ENCODE measurements around the gene PITX1.

The PITX1 gene

DNA sequence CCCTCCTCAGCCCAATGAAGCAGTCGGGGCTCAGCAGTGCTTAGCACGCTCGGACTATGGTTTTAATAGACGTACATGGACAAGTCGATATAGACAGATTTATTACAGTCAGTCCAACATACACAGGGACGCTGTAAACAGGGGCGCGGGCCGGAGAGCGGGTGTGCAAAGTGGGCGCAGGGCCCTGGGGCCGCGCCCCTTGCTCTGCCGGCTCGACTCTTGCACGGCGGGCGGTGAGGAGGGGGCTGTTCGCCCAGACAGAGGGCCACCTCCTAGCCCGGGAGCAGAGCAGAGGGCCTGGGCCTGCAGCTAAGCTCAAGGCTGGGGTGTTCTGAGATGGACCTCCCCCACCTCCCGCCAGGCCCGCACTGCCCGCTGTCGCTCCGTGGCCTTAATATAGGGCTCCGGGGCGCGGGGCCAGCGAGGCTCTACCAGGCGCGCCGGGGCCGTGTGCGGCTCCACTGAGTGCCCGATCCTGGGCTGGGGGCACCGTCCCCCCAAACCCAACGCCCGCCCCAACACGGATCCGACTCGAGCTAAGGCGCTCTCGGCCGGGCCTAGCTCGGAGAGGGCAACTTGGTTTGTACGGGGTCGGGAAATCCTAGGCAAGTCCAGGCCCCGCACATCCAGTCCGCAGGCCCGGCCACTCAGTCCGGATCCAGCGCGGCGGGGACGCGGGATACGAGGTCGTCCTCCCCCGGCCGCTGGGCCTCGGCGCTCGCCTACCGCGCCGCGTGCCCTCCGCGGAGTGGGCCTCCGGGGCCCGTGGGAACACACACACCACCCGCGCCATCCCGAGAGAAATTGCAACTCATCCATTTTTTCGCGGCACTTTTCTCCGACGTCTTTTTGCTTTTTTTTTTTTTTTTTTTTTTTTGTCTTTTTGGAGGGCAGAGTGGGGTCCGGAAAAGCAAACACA, 6.1 kb downstream of the PITX1 start:
- no peak for DNase-seq

DNA sequence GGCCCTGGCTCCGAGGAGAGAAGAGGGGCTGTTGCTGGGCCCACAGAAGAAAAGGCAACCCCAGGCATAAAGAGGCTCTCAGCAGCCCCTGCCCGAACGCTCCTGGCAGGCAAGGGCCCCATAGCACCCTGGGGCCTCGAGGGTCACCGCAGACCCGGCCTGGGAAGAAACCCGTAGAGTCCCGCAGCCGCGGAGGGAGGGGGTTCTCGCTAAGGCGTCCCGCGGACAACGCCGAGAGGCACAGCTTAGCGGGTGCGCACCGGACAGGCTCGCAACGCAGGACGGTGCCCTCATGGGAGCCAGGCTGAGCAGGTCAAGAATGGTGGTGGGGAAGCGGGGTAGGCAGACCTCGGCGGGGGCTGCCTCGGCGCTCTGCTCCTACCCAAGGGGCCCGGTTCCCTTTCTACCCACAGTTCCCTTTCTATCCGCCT, 6.7 kb downstream of the PITX1 start:
- no peak for DNase-seq

DNA sequence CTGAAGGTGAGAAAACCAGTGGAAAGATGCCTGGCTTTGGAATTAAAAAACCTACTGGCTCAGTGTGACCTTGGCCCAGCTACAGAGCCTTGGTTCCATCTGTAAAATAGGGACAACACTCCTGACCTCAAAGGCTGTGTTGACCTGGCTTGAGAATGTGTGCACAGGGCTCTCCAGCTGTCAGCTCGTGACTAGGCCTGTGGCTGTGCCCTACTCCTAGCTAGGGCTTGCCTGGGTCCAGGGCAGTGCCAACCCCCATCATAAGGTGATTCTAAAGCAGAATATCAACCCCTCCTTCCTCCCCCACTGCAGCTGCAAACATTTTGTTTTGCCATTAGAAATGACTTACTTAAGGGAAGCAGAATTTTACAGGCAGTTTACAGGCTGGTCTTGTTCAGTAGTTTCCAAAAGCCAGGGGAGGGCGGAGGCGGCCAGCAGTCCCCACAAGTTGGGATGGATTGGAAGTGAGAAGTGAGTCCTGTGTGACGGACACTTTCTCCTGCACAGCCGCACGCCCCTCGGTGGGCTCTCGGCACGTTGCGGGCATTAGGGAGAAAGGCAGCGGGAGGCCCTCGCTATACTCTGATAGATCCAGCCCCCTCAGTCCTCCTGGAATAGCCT, 7.3 kb downstream of the PITX1 start:
- DNase-seq: no peak

DNA sequence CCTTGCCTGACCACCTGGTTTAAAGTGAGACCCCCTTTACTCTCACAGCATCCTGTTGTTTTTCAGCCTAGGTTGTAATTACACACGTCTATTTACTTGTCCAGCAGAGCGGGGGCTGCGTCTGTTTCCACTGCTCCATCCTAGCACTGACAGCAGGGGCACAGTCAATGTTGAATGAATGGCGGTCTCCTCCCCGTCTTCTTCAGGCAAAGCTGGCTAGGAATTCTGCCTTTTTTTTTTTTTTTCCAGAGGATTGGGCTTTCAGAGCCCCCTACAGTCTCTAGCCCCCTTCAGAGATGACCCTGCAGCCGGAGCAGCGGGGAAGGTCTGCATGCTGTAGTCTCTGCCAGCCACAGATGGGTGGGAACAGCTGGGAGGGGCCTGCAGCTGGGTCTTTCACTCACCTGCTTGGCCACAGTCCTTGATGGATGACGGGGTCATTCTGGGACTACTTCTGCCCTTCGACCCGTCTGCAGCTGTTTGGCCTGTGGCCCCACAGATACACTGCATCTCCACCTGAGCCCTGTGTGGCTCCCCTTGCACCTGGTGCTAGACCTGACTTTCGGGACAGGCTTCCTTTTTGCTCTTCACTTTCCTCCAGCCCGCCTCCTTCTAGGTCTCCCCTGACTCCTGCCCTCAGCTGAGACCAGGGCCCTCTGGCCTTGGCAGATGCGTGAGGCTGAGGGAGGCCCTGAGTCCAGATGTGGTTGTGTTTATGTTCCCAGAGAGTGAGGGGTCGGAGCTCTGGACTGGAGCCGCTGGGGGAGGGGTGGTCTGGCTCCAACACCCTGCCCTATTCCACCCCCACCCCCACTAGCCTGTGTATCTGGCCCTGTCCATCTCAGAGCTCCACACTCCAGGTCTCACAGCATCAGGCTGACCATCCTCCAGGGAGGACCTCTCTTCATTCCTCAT, 8.0 kb downstream of the PITX1 start:
- no peak for DNase-seq

DNA sequence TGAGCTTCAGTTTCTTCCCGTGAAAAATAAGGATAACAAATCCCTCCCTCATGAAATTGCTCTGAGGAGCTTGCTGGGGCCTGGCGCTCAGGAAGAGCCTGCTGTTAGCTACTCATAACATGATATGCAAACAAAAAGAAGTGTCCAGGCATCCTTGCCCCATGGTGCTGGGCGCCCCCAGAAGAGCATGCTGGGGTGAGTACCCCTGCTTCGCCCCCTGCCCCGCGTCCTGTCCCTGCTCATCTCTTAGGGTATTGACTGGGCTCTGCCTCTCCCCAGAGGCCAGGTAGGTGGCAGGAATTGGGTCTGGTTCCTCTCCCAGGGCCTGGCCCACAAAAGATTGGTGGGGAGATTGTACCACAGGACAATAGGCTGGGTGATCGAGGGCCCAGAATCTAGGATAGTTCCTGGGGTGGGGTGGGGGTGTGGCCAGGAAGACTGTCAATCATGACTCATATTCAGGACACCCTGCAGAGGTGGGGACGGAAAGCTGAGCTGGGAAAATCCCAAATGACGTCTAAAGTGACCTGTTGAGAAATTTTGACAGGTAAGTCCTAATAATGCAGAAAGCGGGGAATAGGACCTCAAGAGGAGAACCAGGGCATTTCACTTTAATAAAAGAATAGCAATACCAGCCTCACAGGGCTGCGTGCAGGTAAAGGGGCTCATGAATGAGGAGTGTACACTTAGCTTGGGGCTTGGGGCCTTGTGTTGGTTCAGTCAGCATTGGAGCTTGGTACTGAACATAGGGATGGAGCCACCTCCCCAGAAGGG, 8.9 kb downstream of the PITX1 start:
- no peak for DNase-seq

DNA sequence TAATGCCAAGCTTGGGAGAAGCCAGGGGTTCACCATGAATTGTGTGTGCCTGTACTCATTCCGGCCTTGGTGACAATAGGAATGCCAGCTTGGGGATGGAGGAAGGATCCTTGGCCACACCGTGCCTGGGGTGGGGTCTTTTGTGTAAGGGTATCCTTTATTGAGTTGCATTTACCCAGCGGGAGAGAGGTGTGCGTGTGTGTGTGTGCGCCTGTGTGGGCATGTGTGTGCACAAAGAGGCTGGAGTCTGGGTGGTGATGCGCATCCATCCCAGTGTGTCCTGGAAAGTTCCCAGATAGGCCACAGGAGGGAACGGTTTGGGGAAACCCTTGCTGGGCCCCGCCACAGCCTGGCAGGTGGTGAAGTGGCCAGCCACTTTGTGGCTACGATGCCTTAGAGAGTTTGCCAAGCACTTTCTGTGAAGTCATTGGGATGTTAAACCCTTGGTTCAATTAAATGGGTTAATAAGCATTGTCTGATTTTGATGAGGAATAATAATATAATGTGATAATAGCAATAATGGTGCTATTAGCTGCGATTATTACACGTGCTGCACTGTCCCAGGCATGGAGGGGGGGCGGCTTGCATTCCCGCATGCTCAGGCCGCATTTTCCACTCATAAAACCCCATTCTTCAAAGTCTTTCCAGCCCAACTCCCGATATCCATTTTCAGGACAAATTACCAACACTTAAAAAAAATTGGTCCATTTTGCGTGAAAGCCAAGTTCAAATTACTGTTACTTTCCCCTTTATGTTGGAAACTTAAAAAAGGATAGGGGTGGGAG, 13.7 kb downstream of the PITX1 start:
- no peak for DNase-seq

DNA sequence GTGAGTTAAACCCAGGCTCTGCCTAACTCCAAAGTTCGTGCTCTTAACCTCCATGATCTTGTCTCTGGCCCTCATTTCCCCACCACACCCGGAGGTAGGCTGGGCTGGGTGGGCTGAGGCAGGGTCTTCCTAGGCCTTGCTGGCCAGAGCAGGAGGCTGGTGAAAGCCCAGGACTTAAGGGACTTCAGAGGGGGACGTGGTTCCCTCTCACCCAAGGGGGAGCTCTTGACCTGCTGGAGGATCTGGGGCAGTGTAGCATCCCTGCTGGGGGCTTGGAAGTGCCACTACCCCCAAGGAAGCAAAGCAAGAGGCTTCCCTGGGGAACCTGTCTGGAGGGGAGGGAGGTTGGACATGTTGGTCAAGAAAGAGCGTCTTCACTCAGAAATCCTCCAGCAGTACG, 14.7 kb downstream of the PITX1 start:
- no peak for DNase-seq

DNA sequence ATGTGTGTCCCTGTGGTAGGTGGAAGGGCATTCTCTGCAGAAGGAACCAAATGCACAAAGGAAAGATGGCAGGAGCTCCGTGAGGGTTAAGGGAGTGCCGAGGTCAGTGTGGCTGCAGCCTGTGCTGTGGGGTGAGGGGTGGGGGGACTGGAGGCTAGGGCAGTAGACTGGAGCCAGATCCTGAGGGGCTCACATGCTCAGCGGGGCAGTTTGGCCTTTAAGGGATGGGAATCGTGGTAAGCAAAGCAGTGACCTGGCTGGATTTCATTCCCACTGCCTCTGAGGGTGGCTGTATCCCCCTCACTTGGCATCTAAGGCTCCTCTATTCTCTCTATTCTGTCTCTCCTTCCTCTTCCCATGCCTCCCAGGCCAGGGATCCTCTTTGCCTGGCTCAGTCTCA, 15.6 kb downstream of the PITX1 start:
- DNase-seq: no peak

DNA sequence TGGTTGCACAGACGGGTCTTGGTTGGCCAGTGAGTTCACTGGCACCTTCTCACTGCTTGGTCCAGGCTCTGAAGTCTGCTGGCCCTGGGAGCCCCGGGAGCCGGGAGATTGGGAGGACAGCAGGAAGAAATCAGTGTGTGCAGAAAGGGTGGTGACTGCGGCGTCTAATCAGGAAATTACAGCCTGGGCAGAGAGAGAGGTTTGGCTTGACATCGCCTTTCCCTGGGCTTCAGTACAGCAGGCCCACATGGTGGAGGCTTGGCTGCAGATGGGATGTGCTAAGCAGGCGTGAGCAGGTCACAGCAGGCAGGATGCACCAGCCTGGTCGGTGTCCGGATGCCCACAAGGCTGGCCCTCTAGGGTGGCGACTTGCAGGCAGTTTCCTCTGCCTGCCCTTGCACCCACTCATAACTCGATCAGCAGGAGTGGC, 17.2 kb downstream of the PITX1 start:
- no peak for DNase-seq

DNA sequence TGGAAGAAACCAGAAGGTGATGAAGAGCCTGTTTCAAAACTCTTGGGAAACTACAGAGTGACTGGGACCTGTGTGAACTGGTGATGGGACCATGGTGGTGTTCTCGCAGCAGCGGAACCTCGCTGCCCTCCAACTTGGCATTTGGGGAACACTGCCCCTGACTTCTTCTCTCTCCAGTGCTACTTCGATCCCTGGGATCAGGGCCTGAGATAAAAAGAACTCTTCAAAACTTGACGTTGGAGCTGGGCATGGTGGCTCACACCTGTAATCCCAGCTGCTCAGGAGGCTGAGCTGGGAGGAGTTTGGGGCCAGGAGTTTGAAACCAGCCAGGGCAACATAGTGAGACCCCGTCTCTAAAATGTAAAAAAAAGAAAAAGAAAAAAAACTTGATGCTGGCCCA, 18.1 kb downstream of the PITX1 start:
- DNase-seq: no peak

DNA sequence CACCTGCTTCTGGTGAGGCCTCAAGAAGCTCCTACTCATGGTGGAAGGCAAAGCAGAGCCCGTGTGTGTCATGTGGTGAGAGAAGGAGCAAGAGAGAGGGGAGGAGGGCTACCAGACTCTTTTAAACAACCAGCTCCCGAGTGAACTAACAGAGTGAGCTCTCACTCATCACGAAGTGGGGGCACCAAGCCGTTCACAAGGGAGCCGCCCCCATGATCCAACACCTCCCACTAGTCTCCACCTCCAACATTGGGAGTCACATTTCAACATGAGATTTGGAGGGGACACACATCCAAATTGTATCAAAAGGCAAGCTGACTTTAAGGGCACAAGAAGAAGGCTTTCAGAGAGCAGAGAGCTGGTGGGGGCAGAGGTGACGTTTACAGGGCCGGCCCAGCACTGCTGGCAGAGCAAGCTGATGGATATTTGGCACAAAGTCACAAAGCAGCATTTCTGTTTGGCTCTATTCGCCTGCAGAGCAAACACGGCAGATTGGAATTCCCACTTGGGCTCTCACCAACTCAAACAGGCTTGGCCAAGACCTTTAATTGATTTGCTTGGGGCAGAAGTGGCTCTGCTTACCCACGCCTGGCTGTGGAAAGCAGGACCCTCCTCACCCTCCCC, 20.0 kb downstream of the PITX1 start:
- no peak for DNase-seq

DNA sequence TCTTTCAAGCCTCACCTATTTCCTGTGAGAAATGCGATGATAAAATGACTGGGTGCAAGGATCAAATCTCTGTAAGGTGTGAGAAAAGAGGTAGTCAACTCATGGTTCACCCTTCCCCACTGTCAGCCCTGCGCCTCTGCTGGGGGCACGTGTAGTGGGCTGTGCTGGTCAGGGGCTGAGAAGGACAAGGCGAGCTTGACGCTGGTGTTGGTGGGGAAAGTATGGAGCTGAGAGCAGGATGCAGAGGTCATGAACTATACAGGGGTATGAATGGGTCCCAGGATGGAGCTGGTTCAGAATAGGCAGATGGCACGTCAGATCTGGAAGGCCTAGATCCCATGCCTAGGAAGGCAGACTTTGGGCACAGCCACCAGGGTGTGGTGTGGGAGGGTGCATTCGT, 20.6 kb downstream of the PITX1 start:
- no peak for DNase-seq

DNA sequence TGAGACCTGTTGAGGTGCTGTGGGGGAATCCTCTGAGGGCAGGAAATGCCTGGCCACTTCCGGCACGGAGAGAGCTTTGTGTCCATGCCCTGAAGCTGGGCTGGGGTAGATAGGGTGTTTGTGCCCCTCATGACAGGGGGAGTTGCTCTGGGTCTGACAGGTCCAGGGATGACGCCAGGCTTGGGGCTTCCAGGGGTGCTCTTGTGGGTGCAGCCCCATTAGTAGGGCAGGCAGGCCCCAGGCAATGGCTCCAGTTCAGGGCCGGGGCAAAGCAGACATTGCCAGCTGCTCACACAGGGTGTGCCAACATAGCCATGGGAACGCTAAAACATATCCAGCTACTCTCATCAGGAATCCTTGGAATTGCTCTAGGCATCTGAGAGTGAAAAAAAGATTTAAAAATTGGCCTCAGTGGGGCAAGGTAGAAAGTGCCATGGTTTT, 21.1 kb downstream of the PITX1 start:
- DNase-seq: no peak

DNA sequence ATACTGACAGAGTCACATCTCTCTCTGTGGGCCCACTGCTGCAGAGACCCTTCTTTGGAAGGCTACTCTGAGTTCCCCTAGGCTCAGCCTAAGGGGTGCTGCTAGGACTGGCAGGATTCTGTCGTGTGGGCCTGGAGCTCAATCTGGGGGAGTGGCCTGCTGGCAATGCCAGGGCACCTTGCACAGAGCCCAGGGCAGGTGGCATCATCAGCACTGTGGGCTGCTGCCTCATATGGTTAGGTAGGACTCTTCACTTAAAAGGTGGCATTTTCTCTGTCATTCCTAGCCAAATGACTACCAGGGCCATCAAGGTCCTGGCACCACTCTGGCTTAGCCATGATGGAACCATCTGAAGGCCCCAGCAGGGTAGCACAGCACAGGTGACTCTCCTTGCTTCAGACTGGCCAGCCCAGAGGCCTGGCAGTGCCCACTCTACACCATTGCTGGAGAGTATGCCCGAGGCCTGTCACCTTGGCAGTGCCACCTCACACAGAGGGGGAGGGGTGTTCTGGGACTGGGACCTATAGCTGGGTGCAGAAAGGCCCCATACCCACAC, 21.9 kb downstream of the PITX1 start:
- DNase-seq: no peak

DNA sequence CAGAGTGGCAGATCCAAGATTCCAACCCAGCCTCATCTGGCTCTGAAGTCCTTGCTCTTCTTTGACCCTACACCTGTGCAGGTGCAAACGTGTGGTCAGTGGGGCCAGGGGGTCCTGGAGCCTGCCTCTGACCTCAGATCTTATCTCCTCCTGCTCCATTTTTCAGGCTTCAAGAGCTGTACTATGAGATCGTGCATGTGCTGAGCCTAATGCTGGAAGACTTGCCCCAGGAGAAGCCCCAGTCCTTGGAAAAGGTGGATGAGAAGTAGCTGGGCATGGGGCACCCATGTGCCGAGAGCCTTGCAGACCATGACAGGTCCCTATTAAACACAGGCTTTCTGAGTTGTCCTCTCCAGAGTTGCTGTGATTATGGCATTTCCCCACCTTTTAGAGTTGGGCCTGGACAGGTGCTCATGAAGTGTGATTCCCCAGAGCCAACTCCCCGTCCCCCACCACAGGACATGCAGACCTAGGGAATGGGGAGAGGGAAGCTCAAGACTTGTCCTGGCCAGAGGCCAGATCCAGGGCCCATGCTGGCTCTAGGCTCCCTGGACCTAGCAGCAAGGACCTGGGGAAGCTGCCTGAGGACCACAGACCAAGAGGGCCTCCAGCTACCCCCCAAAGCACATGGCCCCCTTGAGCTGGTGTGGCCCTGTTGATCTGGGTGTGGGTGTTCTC, 22.5 kb downstream of the PITX1 start:
- DNase-seq: no peak

DNA sequence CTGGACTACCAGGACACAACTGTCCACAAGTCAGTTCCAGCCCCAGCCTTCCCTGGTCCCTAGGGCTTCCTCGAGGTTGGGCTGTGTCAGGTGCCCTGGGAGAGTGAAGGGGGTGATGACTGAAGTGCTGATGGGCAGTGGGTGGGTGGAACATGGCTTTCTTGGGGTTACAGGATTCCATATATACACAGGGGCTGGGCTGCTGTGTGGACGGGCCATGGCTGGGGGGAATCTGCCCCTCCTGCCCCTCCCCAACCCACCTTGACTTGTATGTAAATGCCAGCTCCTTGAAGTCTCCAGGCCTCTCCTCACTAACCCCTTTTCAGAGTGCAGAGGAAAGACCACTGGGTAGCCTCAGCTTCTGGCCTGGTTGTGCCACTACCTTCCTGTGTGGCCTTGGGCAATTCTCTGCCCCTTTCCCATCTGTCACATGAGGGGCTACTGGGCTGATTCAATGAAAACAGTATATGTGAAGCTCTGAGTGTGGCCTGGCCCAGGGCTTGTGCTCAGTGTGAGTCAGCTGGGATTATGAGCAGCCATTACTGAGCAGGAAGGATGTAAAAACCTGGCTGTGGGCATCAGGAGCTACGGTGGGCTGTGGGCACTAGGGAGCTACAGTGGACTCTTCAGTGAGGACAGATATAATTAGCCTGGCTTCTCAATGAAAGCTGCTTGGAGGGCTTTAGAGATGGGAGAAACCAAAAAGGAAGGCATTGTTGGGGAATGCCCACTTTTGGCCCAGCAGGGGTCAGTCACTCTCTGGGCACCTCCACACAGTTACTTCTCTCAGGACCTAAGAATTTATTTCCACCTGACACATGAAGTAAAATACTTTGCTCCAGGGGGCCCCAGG, 23.3 kb downstream of the PITX1 start:
- no peak for DNase-seq

DNA sequence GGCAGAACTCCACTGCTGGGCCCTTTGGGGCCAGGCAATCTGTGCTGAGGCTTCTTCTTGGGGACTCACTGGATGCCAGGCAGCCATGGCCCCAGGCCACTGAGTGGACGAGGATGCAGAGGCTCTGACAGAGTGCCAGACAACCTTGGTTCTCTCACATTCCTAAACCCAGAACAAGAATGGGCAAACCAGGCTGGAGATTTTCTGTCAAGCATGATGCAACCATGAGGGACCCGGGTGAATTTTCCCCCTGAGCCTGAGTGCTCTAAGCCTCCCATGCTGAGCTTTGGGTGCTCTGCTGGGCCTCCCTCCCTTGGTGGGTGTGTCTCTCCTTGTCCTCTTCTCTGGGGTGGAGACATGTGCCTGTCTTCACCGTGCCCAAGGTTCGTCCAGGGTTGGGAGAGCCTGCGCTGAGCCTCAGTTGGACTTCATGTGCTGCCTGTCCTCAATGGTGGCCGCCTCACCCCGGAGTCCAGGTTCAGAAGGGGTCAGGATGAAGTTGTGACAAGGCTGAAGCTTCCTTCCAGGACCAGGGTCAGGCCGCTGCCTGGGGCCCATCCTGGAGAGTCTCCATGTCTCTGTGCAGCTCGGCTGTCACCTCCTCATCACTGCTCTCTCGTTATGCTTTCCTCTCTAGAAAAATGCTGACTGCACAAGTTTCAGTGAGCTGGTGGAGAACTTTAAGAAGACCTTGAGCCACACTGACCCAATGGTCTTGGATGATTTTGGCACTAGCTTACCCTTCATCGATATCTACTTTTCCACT, 24.1 kb downstream of the PITX1 start:
- no peak for DNase-seq
